GM19025 (cell line): Measurements from ENCODE around the gene GLRA1.

ENCODE experiments used
- ATAC-seq: cut with Tn5 transposase; IDR thresholded peaks from one replicate; pipeline ENCODE4 v1.9.1; 2021; ENCODE audit warnings: mild to moderate bottlenecking, low read depth, moderate library complexity; ENCODE audit not compliant: unreplicated experiment

The GLRA1 gene

GRCh38 chr5:151924564-151925301, at the start of gene GLRA1:
TSS of gene GLRA1 (minus strand) at chr5:151924851. CDS start at chr5:151924549, 302 bp downstream.
- no peak for ATAC-seq

GRCh38 chr5:151970885-151971284, 46.2 kb upstream of the GLRA1 start:
- ATAC-seq = no peak

GRCh38 chr5:151967865-151968264, 43.2 kb upstream of the GLRA1 start:
- ATAC-seq = no peak

DNA sequence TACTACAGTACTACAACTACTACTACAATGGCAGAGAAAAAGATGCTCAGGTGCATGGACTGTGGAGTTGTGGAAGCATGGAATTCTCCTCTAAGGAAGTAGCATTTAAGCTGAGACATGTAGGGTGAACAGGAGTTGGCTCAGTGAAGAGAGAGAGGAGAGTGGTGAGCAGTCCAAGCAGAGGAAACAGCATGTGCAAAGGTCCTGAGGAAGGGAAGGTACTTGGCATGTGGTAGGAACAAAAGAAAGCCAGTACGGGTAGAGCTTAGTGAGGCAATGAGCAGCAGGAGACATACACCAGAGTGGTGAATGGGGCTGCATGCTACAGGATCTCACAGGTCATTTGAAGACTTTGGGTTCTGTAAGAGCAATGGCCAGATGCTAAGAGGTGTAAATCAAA, 41.4 kb upstream of the GLRA1 start:
- ATAC-seq = no peak

- ATAC-seq = no peak
Measured at GRCh38 chr5:151964471-151964870, 39.8 kb upstream of the GLRA1 start.

GRCh38 chr5:151961557-151961956, 36.9 kb upstream of the GLRA1 start:
- no peak for ATAC-seq

DNA sequence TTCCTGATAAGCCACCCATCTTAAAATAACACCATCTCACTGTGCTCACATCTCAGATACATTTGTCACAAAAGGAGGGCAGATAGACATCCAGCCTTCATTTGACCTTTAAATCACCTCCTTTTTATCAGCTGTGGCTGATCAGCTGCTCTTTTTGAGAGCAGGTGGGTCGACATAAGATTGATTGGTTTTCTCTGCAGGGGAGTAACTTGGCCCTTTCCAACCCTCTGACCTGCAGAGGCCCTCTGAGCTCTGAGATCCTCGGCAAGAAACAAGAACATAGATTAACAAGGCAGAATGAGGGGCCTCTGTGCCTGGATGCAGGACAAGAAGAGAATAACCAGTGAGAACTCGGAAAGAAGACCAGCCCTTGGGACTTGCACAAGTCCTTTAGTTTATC, 33.5 kb upstream of the GLRA1 start:
- no peak for ATAC-seq

DNA sequence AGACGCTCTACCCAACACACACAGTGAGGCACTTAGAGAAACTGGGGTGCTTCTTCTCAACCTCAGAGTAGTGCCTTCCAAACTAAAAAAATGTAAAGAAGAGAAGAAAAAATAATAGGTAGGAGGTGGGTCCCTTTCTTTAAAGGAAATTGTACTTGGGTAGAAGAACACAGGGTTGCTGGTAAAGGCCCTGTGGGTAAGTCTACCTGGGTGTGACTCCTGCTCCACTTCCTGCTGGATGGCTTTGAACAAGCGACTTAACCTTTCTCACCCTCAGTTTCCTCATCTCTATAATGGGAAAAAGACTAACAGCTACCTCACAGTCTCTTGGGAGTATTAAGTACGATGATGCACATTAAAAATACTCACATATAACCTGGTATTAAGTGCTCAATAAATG, 32.1 kb upstream of the GLRA1 start:
- no peak for ATAC-seq

- no peak for ATAC-seq
Measured at GRCh38 chr5:151954255-151954654, 29.6 kb upstream of the GLRA1 start.

DNA sequence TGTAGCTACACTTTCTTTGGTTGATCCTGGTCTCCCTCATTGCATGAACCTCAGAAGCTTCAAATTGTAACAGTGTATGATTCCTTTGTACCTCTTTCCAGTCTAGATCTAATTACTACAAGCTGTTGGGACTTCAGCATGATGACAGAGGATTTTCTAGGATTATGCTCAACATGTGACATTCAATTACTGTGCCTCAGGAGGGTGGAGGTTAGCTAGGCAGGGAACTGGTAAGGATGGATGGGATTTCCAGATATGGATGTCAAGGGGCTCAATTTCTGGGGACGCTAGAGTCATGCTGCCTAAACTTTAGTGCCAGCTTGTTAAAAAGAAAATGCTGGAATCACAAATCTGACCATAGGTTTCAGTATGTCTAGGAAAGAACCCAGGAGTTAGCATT, 29.2 kb upstream of the GLRA1 start:
- no peak for ATAC-seq

- no peak for ATAC-seq
Measured at GRCh38 chr5:151952238-151952637, 27.6 kb upstream of the GLRA1 start.

DNA sequence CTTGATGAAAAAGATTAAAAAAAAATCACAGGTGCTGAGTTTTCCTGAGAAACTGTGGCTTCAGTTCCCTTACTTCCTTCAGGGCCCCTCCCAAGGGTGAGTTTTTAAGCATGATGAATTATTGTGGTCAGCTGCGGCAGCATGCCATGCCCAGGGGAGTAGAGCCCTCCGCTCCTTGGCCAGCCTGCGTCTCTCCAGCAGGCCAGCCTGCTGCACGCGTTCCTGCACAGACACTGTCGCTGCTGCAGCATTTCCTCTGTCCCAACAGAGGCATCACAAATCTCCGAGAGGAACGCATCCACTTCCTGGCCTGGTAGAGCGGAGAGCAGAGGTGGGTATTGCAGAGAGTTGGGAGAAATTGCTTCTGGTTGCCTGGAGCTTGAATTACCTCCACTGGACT, 26.1 kb upstream of the GLRA1 start:
- no peak for ATAC-seq

- no peak for ATAC-seq
Measured at GRCh38 chr5:151949701-151950308, 25.2 kb upstream of the GLRA1 start.

DNA sequence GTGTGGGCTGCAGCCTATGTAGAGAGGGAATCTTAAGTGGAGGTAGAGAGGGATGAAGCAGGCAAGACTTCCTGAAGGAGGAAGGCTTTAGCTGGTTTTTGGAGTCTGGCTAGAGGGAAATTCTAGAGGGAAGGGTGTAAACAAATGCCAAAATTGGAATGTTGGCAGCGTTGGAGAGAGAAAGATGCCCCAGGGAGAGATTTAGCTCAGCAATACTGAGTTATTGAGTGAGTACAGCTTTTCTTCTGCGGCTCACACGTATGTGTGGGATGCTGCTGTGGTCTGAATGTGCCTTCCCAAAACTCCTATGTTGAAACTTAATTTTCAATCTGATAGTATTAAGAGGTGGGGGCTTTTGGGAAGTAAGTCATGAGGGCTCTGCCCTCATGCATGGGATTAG, 24.5 kb upstream of the GLRA1 start:
- ATAC-seq = no peak

- no peak for ATAC-seq
Measured at GRCh38 chr5:151947931-151948608, 23.4 kb upstream of the GLRA1 start.

DNA sequence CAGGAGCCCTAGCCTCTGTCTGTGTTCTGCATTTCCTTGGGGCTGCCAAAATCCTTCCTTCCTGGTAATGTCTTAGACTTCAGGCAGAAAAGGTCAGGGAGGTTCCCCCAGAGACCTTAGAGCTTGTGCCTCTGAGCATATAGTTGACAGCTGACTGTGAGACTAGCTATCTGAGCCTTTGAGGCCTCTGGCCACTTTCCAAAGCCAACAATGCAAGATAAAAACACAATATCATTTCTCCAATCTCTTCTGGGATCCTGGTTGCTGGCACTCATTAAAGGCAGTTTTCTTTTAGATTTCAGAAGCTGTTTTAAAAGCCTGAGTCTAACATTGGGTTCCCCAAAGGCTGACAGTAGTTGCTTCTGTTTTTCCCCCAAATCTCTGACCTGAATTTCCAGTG, 13.2 kb upstream of the GLRA1 start:
- ATAC-seq = no peak

- ATAC-seq = no peak
Measured at GRCh38 chr5:151935135-151935695, 10.6 kb upstream of the GLRA1 start.

DNA sequence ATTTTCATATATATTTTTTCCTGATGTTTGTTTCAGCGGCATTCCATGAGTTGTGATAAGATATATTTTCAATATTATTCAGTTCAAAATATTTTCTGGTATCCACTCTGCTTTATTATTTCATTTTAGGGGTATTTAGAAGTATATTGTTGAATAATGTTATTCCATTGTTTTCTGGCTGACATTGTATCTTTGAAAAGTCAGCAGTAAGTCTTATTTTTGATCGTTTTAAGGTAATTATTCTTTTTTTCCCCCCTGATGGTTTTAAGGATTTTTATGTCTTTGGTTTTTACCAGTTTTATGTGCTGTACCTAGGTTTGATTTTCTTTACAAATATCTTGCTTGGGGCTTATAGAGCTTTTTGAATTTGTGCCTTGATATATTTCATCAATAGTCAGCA, 6.6 kb upstream of the GLRA1 start:
- no peak for ATAC-seq

DNA sequence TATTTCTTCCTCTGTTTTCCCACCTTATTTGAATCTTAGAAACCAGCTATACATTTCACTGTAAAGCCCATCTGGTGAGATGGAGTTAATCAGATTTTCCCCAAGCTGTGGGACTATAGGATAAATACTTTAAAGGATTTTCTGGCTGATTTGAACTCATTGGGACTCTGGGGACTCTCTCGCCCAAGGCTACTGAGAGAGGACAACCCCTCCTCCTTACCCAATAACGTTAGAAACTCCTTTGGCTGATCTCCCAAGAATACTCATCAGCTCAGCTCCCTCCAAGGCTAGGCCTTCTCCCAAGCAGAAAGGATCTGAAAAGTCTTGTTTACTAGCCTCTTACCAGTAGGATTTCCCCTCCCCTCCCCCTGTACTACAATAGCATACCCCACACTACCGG, 1.5 kb upstream of the GLRA1 start:
- ATAC-seq = no peak

- ATAC-seq = no peak
Measured at GRCh38 chr5:151925340-151925739, 689 bp upstream of the GLRA1 start.

- no peak for ATAC-seq
Measured at GRCh38 chr5:151923866-151924476, 680 bp downstream of the GLRA1 start.
